GM10266 (cell line): ENCODE measurements around the gene TMCC1.

Experiments
- DNase-seq: peaks from one replicate; pipeline ENCODE4 v3.0.0; 2012; ENCODE audit errors: extremely low spot score
- TF ChIP-seq, protein P1 (sequence below): IDR thresholded peaks from 2 replicates; pipeline ENCODE4 v1.5.1; 2012; ENCODE audit warnings: mild to moderate bottlenecking, low read depth; ENCODE audit not compliant: control insufficient read depth, insufficient read depth; ENCODE audit errors: missing control alignments

TMCC1 gene

DNA sequence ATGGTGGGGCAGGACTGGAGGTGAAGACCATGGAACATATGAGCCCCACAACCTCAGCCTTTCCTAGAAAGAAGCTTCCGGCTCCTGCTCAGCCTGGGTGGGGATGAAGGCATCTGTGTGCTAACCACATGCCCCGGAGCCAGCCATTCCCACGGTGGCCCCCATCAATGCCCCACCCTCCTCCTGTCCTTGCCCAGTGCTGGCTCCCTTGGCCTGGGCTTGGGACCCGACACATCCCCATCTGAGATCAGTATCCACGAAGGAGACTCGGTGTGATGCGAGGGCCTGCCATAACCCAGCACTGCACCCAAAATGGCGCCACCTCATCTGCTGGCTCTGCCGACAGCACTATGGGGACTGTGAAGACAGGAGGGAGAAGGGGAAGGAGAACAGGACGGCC lies 270.6 kb downstream of the TMCC1 start:
- DNase-seq, result peak; percentile 5
- TF ChIP-seq, protein P1, sequence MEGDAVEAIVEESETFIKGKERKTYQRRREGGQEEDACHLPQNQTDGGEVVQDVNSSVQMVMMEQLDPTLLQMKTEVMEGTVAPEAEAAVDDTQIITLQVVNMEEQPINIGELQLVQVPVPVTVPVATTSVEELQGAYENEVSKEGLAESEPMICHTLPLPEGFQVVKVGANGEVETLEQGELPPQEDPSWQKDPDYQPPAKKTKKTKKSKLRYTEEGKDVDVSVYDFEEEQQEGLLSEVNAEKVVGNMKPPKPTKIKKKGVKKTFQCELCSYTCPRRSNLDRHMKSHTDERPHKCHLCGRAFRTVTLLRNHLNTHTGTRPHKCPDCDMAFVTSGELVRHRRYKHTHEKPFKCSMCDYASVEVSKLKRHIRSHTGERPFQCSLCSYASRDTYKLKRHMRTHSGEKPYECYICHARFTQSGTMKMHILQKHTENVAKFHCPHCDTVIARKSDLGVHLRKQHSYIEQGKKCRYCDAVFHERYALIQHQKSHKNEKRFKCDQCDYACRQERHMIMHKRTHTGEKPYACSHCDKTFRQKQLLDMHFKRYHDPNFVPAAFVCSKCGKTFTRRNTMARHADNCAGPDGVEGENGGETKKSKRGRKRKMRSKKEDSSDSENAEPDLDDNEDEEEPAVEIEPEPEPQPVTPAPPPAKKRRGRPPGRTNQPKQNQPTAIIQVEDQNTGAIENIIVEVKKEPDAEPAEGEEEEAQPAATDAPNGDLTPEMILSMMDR, result no peak

DNA sequence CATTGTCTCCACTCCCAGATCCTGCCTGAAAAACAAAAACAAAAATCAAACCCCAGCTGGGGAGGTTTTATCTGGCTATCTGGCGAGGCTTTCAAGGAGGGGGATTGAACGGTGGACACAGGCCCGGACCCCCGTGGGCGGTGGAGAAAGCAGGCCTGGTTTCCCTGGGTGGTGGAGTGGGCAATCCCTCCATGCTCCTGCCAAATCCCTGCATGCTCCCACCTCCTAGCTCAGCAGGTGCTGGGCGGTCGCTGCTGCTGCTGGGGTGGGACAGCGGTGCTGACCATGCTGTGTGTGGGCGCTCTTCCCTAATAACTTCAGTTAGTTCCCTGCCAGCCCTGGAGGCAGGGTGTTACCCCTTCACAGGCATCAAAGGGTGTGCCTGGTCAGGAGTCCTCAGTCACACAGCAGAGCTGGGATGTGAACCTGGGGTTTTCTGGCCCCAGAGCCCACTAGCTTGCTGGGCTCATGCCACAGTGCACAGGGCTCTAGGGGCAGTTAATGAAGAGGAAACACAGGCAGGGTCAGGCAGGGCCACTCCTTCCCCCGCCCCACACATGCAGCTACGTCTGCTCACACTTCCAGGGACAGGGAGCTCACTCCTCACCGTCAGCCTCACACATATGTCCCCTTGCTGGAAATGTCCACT lies 271.2 kb downstream of the TMCC1 start:
- no peak for DNase-seq
- TF ChIP-seq, protein P1, result no peak

DNA sequence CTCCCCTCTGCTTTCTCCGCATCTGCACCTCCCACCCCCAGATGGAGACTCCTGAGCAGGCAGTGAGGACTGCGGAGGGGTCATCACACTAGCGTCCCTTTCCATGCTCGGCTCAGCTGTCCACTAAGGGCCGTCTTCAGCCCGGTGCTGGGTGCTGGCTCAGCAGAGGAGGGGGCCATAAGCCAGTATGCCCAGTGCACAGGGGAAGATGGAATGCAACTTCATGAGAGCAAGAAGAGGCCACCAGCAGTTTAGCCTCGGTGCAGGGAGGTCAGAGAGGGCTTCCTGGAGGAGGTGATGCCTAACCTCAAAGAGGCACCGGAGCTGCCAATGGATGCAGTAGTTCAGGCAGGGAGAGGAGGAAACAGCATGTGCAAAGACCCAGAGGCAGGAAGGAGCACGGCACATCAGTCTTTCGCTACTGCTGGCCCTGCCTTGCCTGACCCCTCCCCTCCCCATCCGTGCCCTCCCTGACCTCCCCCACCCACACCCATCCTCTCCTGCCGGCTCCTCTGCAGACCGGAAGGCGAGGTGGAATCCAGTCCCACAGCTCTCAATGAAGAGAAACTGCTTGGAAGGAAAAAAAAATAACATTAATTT lies 271.8 kb downstream of the TMCC1 start:
- TF ChIP-seq, protein P1, result no peak

DNA sequence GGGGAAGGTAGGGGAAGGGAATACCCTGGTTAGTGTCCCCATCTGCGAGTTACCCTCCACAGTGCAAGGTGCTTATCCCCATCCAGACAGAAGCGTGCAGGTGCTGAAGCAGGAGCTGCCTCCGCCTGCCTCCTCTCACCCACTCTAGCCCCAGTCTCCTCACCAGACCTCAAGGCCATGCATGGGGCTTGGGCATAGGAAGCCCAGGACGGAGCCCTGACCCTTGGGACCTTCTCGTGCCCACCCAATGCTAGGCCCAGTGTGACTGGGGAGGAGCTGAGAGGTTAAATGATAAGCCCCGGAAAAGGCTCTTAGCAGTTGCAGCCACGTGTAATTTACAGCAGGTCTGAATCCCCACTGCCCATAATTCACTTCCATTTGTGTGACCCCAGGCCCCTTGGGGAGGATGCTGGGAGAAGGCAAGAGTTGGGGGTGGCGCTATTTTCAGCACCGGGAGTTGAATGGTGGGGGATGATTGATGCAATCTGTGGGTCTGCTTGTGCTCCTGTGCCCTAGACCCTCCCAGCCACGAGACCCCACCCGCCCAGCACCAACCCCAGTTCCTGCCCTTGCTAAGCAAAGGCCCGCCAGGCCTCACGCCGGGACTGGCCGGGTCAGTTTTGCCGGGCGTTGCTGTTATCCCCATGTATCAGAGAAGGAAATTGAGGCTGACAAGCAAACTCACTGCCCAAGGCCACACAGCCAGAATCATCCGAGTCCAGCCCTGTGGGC lies 272.5 kb downstream of the TMCC1 start:
- TF ChIP-seq, protein P1, result no peak
- no peak for DNase-seq

More for the DNA sequence above, 271.8 kb downstream of the TMCC1 start:
- no peak for DNase-seq

DNA sequence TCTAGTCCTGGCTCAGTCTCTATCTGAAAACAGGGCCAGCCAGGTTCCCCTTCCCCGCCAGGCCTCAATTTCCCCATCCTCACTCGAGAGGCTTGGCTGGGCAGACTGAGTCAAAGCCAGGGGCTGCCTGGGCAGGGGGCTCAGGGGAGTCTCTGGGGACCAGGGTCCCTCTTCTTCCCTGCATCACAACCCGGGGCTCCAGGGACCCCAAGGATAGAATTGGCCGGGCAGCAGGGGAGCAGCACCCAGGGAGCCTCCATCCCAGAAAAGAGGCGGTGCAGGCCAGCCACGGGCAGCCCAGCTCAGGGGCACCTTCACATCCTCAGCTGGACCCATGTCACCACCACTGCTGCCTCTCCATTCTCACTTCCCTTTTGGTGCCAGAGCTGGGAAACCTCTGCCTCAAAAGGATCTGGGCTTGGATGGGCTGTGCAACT lies 273.8 kb downstream of the TMCC1 start:
- no peak for DNase-seq
- TF ChIP-seq, protein P1, result no peak

DNA sequence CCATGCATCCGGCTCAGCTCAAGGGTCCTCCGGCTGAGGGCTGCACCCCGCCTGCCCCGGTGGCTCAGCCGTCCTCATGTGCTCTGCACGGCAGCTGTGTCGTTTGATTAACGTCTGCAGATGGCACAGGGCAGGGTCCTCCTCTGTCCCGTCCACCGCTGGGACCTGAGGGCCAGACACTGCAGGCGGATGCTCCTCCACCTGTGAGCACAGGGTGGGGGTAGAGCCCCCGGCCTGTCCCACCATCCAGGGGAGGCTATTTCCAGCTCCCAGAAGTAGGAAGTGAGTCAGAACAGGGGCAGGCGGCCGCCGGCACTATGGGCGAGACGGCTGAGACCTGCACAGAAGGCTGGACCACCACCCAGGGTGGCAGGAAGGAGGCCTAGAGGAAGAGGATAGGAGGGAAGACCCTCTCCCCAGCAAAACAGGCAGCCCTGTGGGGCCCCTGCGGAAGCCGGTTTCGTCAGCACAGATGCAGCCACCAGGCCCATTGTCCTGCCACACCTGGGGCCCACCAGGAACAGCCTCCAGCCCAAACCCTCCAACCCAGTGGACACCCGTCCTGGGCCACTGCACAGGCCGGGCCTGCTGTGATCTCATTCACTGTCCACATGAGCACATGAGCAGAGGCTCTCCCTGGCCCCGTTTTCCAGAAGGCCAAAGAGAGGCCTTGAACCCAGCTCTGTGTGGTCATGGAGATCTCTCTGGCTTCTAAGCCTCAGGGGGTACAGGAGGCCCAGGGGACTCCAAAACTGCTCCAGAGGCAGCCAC lies 274.4 kb downstream of the TMCC1 start:
- TF ChIP-seq, protein P1, result no peak
- DNase-seq, result no peak
